Measurements from ENCODE around the gene EHD1.

EHD1 gene

GRCh38 chr11:64852804-64853509 lies 25.5 kb downstream of the EHD1 start:
- no peak overlapping the region for H3K4me3 ChIP-seq (ENCODE audit: low read length)
- DNase-seq (ENCODE audit: low read depth), result no peak
- no peak for TF ChIP-seq CTCF (conservative IDR thresholded peaks at IDR 0.05; ENCODE audit: low read length)

GRCh38 chr11:64851831-64852351 lies 26.5 kb downstream of the EHD1 start:
- TF ChIP-seq CTCF (conservative IDR thresholded peaks at IDR 0.05; ENCODE audit: low read length), result no peak
- no peak overlapping the region for H3K4me3 ChIP-seq (ENCODE audit: low read length)
- DNase-seq (ENCODE audit: low read depth), result no peak

- no peak overlapping the region for H3K4me3 ChIP-seq (ENCODE audit: low read length)
- TF ChIP-seq CTCF (conservative IDR thresholded peaks at IDR 0.05; ENCODE audit: low read length), result no peak
- DNase-seq (ENCODE audit: low read depth), result no peak
Observed at GRCh38 chr11:64850979-64851567, 27.3 kb downstream of the EHD1 start.

- H3K4me3 ChIP-seq (ENCODE audit: low read length), result no peak overlapping the region
- TF ChIP-seq CTCF (conservative IDR thresholded peaks at IDR 0.05; ENCODE audit: low read length), result peak; percentile 49
- peak; percentile 60 for DNase-seq (ENCODE audit: low read depth)
Observed at GRCh38 chr11:64849598-64850356, 28.6 kb downstream of the EHD1 start.

GRCh38 chr11:64848826-64849597 lies 29.4 kb downstream of the EHD1 start:
- no peak for DNase-seq (ENCODE audit: low read depth)
- no peak for TF ChIP-seq CTCF (conservative IDR thresholded peaks at IDR 0.05; ENCODE audit: low read length)
- H3K4me3 ChIP-seq (ENCODE audit: low read length), result no peak overlapping the region

GRCh38 chr11:64848214-64848825 lies 30.1 kb downstream of the EHD1 start:
- no peak overlapping the region for H3K4me3 ChIP-seq (ENCODE audit: low read length)
- no peak for DNase-seq (ENCODE audit: low read depth)
- no peak for TF ChIP-seq CTCF (conservative IDR thresholded peaks at IDR 0.05; ENCODE audit: low read length)

Data from AG10803 (cell line).